Measurements from ENCODE around the gene SYT17.

The SYT17 gene

DNA sequence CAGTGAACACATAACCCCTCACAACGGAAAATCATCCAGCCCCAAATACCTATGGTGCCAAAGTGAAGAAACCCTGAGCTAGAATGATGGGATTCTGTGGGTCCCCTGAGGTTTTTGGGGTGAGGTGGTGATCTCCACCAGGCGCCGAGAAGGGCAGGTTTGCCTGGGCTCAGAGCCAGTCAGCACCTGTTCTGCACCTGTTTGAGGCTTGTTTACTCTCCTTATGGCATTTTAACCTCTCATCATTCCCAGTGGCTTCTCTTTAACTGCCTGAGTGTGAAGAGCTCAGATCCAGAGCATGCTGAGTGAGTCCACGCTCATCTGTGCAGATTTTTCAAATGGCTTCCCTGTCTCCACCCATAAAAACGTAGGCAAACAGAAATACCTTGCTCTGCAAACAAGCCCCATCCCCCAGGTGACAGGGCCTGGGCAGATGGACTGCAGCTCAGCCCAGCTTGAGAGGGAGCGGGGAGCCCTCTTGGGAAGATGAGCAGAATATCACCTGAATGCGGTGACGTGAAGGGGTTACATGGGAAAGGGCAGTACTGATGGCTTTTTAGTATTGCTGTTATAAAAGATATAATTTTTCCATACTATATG, 77.4 kb downstream of the SYT17 start:
- H3K4me1 Mint-ChIP-seq = no peaks in the 10 kb centered on the region
- no peak overlapping the region for H3K27ac Mint-ChIP-seq
- ATAC-seq (ENCODE audit: low read depth) (no peak), DNase-seq (ENCODE audit: low spot score in 2 of 2) (no peak)
- H3K4me3 Mint-ChIP-seq = no peak overlapping the region
- H3K36me3 Mint-ChIP-seq = peaks cover 8% of the 10 kb centered on the region
- peaks cover 4% of the 10 kb centered on the region for H3K9me3 Mint-ChIP-seq
- H3K27me3 Mint-ChIP-seq = no peaks in the 10 kb centered on the region

GRCh38 chr16:19252904-19253303, 84.9 kb downstream of the SYT17 start:
- H3K27me3 Mint-ChIP-seq = no peaks in the 10 kb centered on the region
- DNase-seq (ENCODE audit: low spot score in 2 of 2) = no peak
- no peak overlapping the region for H3K4me3 Mint-ChIP-seq

GRCh38 chr16:19254611-19255010, 86.6 kb downstream of the SYT17 start:
- no peak for ATAC-seq (ENCODE audit: low read depth)

More at GRCh38 chr16:19252904-19253303, 84.9 kb downstream of the SYT17 start:
- Mint-ChIP-seq H3K4me1 (no peaks in the 10 kb centered on the region), H3K36me3 (peaks cover 1% of the 10 kb centered on the region), H3K9me3 (peaks cover under 1% of the 10 kb centered on the region), H3K27ac (no peak overlapping the region)
- no peak for ATAC-seq (ENCODE audit: low read depth)

DNA sequence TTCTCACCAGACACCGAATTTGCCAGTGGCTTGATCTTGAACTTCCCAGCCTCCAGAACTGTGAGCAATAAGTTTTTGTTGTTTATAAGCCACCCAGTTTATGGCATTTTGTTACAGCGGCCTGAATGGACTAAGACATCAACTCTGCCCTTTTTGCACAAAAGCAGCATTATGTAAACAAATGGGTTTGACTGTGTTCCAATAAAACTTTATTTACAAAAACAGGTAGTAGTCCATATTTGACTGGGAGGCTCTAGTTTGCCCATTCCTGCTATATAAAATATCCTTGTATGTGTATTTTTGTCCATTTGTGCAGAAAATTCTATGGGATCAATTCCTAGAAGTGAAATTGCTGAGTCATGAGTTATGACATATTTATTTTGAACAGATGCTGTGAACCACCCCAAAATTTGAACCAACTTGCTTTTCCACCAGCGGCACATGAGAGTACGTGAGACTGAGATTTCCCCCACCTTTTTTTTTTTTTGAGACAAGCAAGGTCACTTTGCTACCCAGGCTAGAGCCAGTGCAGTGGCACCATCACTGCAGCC, 96.2 kb downstream of the SYT17 start:
- no peak overlapping the region for H3K4me3 Mint-ChIP-seq
- peaks cover 6% of the 10 kb centered on the region for H3K36me3 Mint-ChIP-seq
- no peak for ATAC-seq (ENCODE audit: low read depth)
- no peaks in the 10 kb centered on the region for H3K27me3 Mint-ChIP-seq
- DNase-seq (ENCODE audit: low spot score in 2 of 2) = no peak
- peaks cover 10% of the 10 kb centered on the region for H3K9me3 Mint-ChIP-seq
- H3K27ac Mint-ChIP-seq = no peak overlapping the region
- H3K4me1 Mint-ChIP-seq = peaks cover under 1% of the 10 kb centered on the region

More at GRCh38 chr16:19254611-19255010, 86.6 kb downstream of the SYT17 start:
- no peak overlapping the region for H3K4me3 Mint-ChIP-seq
- H3K27me3 Mint-ChIP-seq = no peaks in the 10 kb centered on the region
- no peaks in the 10 kb centered on the region for H3K36me3 Mint-ChIP-seq
- DNase-seq (ENCODE audit: low spot score in 2 of 2) = no peak
- no peaks in the 10 kb centered on the region for H3K9me3 Mint-ChIP-seq
- no peak overlapping the region for H3K27ac Mint-ChIP-seq
- no peaks in the 10 kb centered on the region for H3K4me1 Mint-ChIP-seq

DNA sequence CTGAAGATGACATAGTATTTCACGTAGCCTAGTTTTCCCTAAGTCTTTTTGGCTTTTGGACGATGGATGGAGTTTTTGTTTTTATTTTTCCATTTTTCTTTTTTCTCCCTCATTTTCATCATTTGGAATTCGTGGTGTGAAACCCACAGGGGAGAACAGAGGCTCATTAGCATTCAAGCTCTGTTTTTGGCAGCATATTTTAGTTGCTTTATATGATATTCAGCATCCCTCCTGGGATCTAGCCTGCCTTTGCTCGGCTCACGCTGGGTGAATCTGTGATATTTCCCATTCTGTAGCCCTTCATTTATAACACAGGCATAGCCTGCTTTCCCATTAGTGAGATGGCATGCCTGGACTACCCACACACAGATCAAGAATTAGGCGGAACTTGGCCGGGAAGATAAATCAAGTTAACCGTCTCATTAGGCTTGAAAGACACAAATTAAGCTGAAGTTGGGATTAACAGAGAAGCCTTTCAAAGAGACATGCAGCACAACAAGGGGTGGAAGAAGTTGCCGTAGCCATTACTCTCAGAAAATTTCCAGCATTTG, 97.4 kb downstream of the SYT17 start:
- H3K27ac Mint-ChIP-seq = no peak overlapping the region
- no peaks in the 10 kb centered on the region for H3K27me3 Mint-ChIP-seq
- H3K4me1 Mint-ChIP-seq = peaks cover 5% of the 10 kb centered on the region
- H3K9me3 Mint-ChIP-seq = peaks cover 10% of the 10 kb centered on the region
- H3K4me3 Mint-ChIP-seq = no peak overlapping the region
- ATAC-seq (ENCODE audit: low read depth) (no peak), DNase-seq (ENCODE audit: low spot score in 2 of 2) (no peak)
- H3K36me3 Mint-ChIP-seq = peaks cover 6% of the 10 kb centered on the region

- Mint-ChIP-seq H3K27me3 (no peaks in the 10 kb centered on the region), H3K4me3 (no peak overlapping the region), H3K9me3 (peaks cover 10% of the 10 kb centered on the region), H3K4me1 (peaks cover 5% of the 10 kb centered on the region), H3K36me3 (peaks cover 6% of the 10 kb centered on the region), H3K27ac (no peak overlapping the region)
- ATAC-seq (ENCODE audit: low read depth) (no peak), DNase-seq (ENCODE audit: low spot score in 2 of 2) (no peak)
These were observed 98.7 kb downstream of the SYT17 start for GRCh38 chr16:19266774-19267173.

- peaks cover 6% of the 10 kb centered on the region for H3K36me3 Mint-ChIP-seq
- no peaks in the 10 kb centered on the region for H3K27me3 Mint-ChIP-seq
- no peak overlapping the region for H3K27ac Mint-ChIP-seq
- H3K4me1 Mint-ChIP-seq = peaks cover 5% of the 10 kb centered on the region
- no peak overlapping the region for H3K4me3 Mint-ChIP-seq
- peaks cover 10% of the 10 kb centered on the region for H3K9me3 Mint-ChIP-seq
- no peak for DNase-seq (ENCODE audit: low spot score in 2 of 2)
- peak; percentile 48 for ATAC-seq (ENCODE audit: low read depth)
These were observed 101.1 kb downstream of the SYT17 start for GRCh38 chr16:19269098-19269497.

DNA sequence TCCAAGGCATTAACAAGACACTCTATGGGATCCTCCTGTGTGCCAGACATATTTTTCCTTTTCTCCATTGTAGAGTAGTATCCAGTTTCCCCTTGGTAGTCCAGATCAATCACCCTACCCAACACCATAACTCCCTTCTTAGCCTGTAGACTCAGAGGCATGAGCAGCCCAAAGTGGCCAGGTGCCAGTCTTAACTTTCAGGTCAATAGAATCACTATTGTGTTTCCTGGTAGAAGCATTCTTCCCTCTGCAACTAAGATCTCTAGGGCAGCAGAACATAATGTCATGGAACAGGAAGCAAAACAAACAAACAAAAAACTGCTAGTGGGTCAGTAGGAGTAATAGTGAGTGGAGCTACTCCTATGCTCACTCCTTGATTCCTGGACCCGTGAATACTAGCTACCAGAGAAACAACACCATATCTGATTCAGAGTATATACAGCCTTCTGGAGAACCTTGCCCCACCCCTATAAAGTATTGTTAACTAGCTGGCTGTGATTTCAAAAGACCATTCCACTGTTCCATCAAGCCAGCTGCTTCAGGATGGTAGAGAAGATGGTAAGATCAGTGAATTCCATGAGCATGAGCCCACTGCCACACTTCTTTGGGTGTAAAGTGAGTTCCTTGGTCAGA, 106.2 kb downstream of the SYT17 start:
- Mint-ChIP-seq H3K9me3 (no peaks in the 10 kb centered on the region), H3K27ac (no peak overlapping the region)

DNA sequence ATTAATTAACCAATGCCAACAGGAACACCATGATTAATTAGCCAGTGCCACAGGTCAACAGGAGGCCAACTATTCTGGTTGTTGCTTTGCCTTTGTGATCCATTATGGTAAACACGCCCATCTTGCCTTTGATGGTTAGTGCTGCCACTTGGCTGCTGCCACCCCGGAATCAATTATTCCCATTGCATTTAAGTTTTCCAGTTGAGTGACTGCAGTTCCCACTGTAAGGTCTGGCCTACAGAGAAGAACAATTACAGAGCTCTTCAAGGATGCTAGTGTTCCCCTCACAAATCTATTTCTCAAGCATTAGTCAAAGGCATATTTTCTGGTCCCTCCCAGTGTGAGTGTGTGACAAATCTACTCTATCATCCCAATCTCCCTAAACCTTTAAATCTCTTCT, 110.4 kb downstream of the SYT17 start:
- Mint-ChIP-seq H3K4me3 (no peak overlapping the region), H3K27ac (no peak overlapping the region), H3K4me1 (no peaks in the 10 kb centered on the region), H3K36me3 (no peaks in the 10 kb centered on the region), H3K27me3 (no peaks in the 10 kb centered on the region), H3K9me3 (no peaks in the 10 kb centered on the region)
- no peak for ATAC-seq (ENCODE audit: low read depth)
- DNase-seq (ENCODE audit: low spot score in 2 of 2) = no peak

More for the DNA sequence above, 106.2 kb downstream of the SYT17 start:
- Mint-ChIP-seq H3K27me3 (no peaks in the 10 kb centered on the region), H3K4me1 (peaks cover 4% of the 10 kb centered on the region), H3K36me3 (no peaks in the 10 kb centered on the region), H3K4me3 (no peak overlapping the region)
- ATAC-seq (ENCODE audit: low read depth) = no peak
- DNase-seq (ENCODE audit: low spot score in 2 of 2) = no peak

GRCh38 chr16:19281246-19281645, 113.2 kb downstream of the SYT17 start:
- no peaks in the 10 kb centered on the region for H3K36me3 Mint-ChIP-seq
- no peaks in the 10 kb centered on the region for H3K4me1 Mint-ChIP-seq
- no peak for DNase-seq (ENCODE audit: low spot score in 2 of 2)
- no peak overlapping the region for H3K4me3 Mint-ChIP-seq
- H3K9me3 Mint-ChIP-seq = no peaks in the 10 kb centered on the region
- H3K27me3 Mint-ChIP-seq = peaks cover 1% of the 10 kb centered on the region
- ATAC-seq (ENCODE audit: low read depth) = no peak
- no peak overlapping the region for H3K27ac Mint-ChIP-seq

DNA sequence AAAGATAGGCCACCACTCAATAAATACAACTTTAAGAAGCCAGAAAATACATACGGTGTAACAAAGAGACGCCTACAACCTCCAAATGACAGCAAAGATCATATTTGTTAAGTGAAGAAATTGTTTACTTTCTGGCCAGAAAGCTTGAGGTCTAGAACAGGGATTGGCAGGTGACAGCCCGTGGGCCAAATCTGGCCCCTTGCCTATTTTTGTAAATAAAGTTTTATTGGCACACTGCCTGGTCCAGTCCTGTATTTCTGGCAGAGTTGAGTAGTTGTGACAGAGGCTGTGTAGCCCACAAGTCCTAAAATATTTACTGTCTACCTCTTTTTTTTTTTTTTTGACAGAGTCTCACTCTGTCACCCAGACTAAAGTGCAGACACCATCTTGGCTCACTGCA, 114.1 kb downstream of the SYT17 start:
- no peaks in the 10 kb centered on the region for H3K4me1 Mint-ChIP-seq
- no peak overlapping the region for H3K27ac Mint-ChIP-seq
- H3K4me3 Mint-ChIP-seq = no peak overlapping the region
- DNase-seq (ENCODE audit: low spot score in 2 of 2) = no peak
- peaks cover 1% of the 10 kb centered on the region for H3K27me3 Mint-ChIP-seq
- no peaks in the 10 kb centered on the region for H3K9me3 Mint-ChIP-seq
- no peak for ATAC-seq (ENCODE audit: low read depth)
- no peaks in the 10 kb centered on the region for H3K36me3 Mint-ChIP-seq

- ATAC-seq (ENCODE audit: low read depth) (no peak), DNase-seq (ENCODE audit: low spot score in 2 of 2) (no peak)
- H3K27me3 Mint-ChIP-seq = peaks cover 1% of the 10 kb centered on the region
- H3K36me3 Mint-ChIP-seq = no peaks in the 10 kb centered on the region
- no peaks in the 10 kb centered on the region for H3K9me3 Mint-ChIP-seq
- H3K27ac Mint-ChIP-seq = no peak overlapping the region
- no peaks in the 10 kb centered on the region for H3K4me1 Mint-ChIP-seq
- no peak overlapping the region for H3K4me3 Mint-ChIP-seq
These were observed 115.6 kb downstream of the SYT17 start for GRCh38 chr16:19283637-19284036.

DNA sequence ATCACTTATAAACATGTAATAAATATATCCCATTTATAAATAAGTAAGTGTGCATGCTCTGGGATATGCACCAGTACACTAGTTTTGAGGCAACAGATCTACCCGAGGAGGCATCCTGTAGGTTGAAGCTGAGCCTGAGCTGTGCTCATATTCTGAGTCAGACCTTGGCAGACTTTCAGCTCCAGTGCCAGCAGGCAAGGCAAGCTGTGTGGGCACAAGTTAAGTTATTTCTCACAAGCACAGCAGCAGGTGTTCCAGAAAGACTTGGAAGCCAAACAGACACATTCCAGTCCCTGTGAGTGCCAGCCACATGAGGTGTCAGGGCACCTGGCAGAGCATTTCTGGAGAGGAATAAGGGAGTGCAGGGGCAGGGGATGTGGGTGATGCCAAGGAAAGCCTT, 116.2 kb downstream of the SYT17 start:
- H3K27me3 Mint-ChIP-seq = peaks cover 1% of the 10 kb centered on the region
- no peaks in the 10 kb centered on the region for H3K36me3 Mint-ChIP-seq
- no peaks in the 10 kb centered on the region for H3K9me3 Mint-ChIP-seq
- H3K27ac Mint-ChIP-seq = no peak overlapping the region
- ATAC-seq (ENCODE audit: low read depth) = no peak
- no peaks in the 10 kb centered on the region for H3K4me1 Mint-ChIP-seq
- no peak for DNase-seq (ENCODE audit: low spot score in 2 of 2)
- no peak overlapping the region for H3K4me3 Mint-ChIP-seq

- Mint-ChIP-seq H3K4me1 (no peaks in the 10 kb centered on the region), H3K9me3 (no peaks in the 10 kb centered on the region), H3K36me3 (no peaks in the 10 kb centered on the region), H3K4me3 (no peak within 1 kb of the TSS), H3K27me3 (peaks cover 4% of the 10 kb centered on the region), H3K27ac (no peak within 1 kb of the TSS)
- no peak for ATAC-seq (ENCODE audit: low read depth)
- DNase-seq (ENCODE audit: low spot score in 2 of 2) = no peak
These were observed 117.4 kb downstream of the SYT17 start, which contains the start of gene CLEC19A for GRCh38 chr16:19285431-19285830. CLEC19A (plus strand) TSS chr16:19285731; CDS start chr16:19285852, 121 bp downstream.
